Fibroblast of peridontal ligament (primary cell): Measurements from ENCODE around the gene MSANTD1.

Experiments used
- DNase-seq: peaks from one replicate; pipeline ENCODE4 v3.0.0-alpha.2; 2010; ENCODE audit errors: extremely low read depth

MSANTD1 gene

DNA sequence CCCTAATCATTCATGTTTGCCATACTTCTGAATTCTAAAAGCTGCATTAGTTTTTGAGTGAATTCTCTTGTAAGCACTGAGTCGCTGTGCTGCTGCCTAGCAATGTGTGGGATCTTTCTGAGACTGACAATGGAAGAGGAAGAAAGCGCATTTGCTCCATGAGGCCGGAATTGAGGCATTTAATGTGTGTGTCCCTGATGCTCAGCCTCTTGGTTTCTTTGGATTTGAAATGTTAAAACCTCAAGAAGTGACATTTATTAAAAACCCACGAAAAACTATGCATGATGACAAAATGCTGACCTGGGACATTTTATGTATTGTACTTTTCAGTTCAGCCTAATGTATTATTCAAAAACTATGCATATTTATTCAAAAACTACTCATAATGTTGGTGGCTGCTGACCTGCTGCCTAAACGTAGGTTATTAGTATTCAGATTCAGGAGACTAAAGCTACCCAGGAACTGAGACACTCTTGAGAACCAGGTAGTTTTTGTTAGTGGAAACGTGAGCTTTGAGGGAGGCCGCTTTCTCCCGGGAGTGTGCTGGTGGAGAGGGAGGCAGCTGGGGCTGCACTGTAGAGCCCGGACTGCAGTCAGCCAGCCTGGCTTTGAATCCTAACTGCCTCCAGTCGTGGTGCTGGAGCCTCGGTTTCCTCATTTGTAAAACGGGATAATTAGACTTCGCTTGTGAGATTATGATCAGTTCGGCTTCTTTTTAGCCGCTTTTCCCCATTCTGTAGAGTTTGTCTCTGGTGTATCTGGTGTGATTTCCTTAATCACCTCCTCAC lies 55.2 kb downstream of the MSANTD1 start:
- no peak for DNase-seq

DNA sequence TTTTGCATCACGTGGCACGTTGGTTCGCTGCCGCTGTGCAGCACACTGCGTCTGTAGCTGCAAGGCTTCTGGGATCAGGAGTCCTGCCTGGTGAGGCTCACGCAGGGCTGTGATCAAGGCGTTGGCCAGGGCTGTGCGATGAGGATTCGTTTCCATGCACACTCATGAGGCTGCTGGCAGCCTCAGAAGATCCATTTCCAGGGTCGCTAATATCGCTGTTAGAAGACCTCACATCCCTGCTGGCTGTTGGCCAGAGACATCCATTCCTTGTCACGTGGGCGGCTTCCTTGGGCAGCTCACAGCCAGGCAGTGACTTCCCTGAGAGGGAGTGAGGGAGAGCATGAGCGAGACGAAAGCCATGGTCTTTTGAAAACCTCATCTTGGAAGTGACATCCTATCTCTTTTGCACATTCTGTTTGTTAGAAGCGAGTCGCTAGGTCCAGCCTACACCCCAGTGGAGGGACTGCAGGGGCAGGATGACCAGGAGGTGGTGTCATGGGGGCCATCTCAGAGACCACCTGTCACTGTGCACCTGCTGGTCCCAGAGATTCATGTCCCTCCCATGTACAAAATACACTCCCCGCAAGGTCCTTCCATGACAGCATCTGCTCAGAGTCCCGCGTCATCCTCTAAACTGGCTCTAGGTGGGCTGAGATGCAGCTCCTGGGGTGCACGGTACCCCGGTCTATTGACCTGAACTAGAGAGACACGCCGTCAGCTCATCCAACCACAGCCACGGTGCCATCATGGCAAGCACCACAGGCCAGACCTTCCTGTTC lies 56.1 kb downstream of the MSANTD1 start:
- peak; percentile 14 for DNase-seq

DNA sequence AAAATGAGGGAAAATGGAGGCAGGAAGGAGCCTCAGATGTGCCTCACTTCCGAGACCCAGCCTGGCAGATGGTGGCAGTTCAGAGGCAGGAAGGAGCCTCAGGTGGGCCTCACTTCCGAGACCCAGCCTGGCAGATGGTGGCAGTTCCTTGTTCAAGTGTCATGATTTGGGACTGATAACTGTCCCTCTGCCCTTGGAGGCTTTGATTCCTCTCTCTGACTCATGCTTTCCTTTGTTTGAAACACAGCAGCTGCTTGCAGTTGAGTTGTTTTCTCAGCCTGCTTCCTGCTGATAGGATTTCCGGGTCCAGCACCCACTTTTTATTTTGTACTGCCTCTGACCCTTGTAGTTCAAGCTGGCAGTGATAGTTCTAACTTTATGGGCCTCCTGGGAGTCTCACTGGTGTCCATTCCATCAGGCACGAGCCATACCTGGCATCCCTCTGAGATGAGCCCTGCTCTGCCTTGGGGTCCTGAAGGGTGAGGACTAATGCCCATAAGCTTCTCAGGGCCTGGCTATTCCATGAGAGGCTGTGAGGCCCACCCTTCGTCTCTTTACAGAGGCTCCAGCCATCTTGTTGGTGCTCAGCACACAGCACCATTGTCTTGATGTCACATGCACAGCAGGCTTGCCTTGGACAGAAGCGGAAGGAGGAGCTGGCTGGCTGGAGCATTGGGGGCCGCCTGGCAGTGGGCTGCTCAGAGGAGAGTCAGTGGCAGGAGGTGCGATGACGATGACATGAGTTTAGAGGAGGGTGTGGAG lies 56.8 kb downstream of the MSANTD1 start:
- DNase-seq = peak; percentile 11
